GM12864 (cell line): ENCODE data around the gene CLCN5.

ENCODE experiments used
- DNase-seq: peaks from one replicate; pipeline ENCODE4 v3.0.0-alpha.2; 2011; ENCODE audit warnings: low read depth
- H3K4me3 ChIP-seq: 2 replicates; pipeline ENCODE4 v1.5.1; 2011; ENCODE audit warnings: mild to moderate bottlenecking, low read depth, low read length, control low read depth
- TF ChIP-seq, protein P1 (sequence below): IDR thresholded peaks from 2 replicates; pipeline ENCODE4 v1.5.1; 2011; ENCODE audit warnings: low read depth, mild to moderate bottlenecking, moderate library complexity, low read length, control low read depth, inconsistent platforms; ENCODE audit errors: missing control alignments

The CLCN5 gene

GRCh38 chrX:49977319-49978090 is 55.1 kb downstream of the CLCN5 start:
- H3K4me3 ChIP-seq, result no peak overlapping the region
- TF ChIP-seq, protein P1, sequence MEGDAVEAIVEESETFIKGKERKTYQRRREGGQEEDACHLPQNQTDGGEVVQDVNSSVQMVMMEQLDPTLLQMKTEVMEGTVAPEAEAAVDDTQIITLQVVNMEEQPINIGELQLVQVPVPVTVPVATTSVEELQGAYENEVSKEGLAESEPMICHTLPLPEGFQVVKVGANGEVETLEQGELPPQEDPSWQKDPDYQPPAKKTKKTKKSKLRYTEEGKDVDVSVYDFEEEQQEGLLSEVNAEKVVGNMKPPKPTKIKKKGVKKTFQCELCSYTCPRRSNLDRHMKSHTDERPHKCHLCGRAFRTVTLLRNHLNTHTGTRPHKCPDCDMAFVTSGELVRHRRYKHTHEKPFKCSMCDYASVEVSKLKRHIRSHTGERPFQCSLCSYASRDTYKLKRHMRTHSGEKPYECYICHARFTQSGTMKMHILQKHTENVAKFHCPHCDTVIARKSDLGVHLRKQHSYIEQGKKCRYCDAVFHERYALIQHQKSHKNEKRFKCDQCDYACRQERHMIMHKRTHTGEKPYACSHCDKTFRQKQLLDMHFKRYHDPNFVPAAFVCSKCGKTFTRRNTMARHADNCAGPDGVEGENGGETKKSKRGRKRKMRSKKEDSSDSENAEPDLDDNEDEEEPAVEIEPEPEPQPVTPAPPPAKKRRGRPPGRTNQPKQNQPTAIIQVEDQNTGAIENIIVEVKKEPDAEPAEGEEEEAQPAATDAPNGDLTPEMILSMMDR, result no peak
- no peak for DNase-seq

GRCh38 chrX:49978176-49978575 is 55.8 kb downstream of the CLCN5 start:
- H3K4me3 ChIP-seq, result no peak overlapping the region
- DNase-seq, result no peak
- TF ChIP-seq, protein P1, result no peak

- DNase-seq, result no peak
- no peak overlapping the region for H3K4me3 ChIP-seq
- TF ChIP-seq, protein P1, result no peak
Observed at GRCh38 chrX:49986058-49986457, 63.7 kb downstream of the CLCN5 start.

DNA sequence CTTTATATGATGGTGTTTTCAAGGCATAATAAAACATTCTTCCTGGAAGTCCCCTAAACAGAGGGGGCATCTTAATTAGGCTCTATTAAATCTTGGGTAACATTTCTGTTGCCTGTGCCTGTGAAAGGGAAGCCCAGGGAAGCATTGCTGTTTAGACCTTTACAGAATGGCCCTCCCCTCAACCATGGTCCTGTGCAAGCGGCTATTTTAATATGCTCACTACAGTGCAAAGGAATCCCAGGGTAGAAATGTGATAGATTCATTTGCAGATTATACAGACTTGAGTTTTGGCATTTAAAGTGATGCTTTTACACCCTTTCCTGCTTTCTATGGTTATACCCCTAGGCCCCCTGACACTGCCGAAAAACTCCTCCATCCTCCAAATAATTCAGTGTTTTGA is 65.3 kb downstream of the CLCN5 start:
- DNase-seq, result no peak
- TF ChIP-seq, protein P1, result no peak
- no peak overlapping the region for H3K4me3 ChIP-seq

GRCh38 chrX:49988143-49988542 is 65.7 kb downstream of the CLCN5 start:
- TF ChIP-seq, protein P1, result no peak
- no peak for DNase-seq
- H3K4me3 ChIP-seq, result no peak overlapping the region

DNA sequence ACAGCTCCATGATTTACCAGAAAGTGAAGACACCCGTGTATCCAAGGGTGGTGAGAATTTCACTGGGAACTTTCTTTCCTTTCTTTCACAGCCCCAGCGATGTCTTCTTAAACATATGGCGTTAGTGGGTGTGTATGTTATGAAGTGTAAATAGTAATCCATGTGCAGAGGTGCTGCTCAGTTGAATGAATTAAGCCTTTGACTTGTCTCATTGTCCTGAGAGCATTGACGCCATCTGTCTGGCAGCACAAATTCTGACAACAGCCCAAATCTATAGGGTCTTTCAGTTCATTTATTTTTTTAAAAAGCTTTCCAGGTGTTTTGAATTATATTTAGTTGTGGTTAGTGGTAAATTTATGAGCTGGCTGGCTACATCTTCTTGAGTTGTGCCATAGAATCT is 69.4 kb downstream of the CLCN5 start:
- TF ChIP-seq, protein P1, result no peak

GRCh38 chrX:49992853-49993252 is 70.5 kb downstream of the CLCN5 start:
- TF ChIP-seq, protein P1, result no peak
- H3K4me3 ChIP-seq, result no peak overlapping the region
- no peak for DNase-seq

More for the DNA sequence above, 69.4 kb downstream of the CLCN5 start:
- no peak for DNase-seq
- H3K4me3 ChIP-seq, result no peak overlapping the region
